Common myeloid progenitor, CD34-positive (primary cell): Measurements from ENCODE around the gene NEDD9.

Source experiments
- CTCF ChIA-PET: fragments of 350-600 bp; sonication (Branson Sonifier 250); formaldehyde crosslinking; loops from one replicate; lab custom pipeline; 2021; ENCODE audit warnings: antibody characterized with exemption; lab: Charles Lee
- POLR2A ChIA-PET: fragments of 350-600 bp; sonication (Branson Sonifier 250); formaldehyde crosslinking; loops from one replicate; lab custom pipeline; 2021; ENCODE audit warnings: antibody characterized with exemption; lab: Charles Lee
- DNase-seq, 3 donors: peaks; one replicate each; pipeline versions ENCODE4 v3.0.0 to v3.0.0-alpha.2; 2013
- H3K27ac ChIP-seq, 2 experiments: 1 replicate in 1 of 2; 2 replicates in 1 of 2; pipeline ENCODE4 v1.7.0; 2013; ENCODE audit warnings: inconsistent platforms in 2 of 2, low read length in 2 of 2, mild to moderate bottlenecking in 2 of 2, low read depth in 1 of 2, moderate library complexity in 1 of 2; ENCODE audit not compliant: severe bottlenecking in 2 of 2, insufficient read depth in 1 of 2, poor library complexity in 1 of 2
- H3K27me3 ChIP-seq, 5 experiments: replicated peaks in 2 of 5; 1 replicate in 3 of 5; 2 replicates in 2 of 5; pipeline versions ENCODE4 v1.6.1 to v1.7.0; 2013; ENCODE audit warnings: low read length in 4 of 5, mild to moderate bottlenecking in 2 of 5, moderate library complexity in 2 of 5, inconsistent platforms in 1 of 5; ENCODE audit not compliant: insufficient read depth in 5 of 5, control insufficient read depth in 4 of 5
- H3K36me3 ChIP-seq, 4 experiments: 1 replicate in 2 of 4; 2 replicates in 2 of 4; pipeline versions ENCODE4 v1.6.1 to v1.7.0; 2013; ENCODE audit warnings: low read length in 3 of 4, control low read depth in 1 of 4, mild to moderate bottlenecking in 1 of 4; ENCODE audit not compliant: control insufficient read depth in 4 of 4, insufficient read depth in 4 of 4
- H3K4me1 ChIP-seq, 4 experiments: 1 replicate in 3 of 4; 2 replicates in 1 of 4; pipeline versions ENCODE4 v1.6.1 to v1.7.1; 2013; ENCODE audit warnings: low read length in 3 of 4, mild to moderate bottlenecking in 3 of 4, control low read depth in 1 of 4, inconsistent platforms in 1 of 4, moderate library complexity in 1 of 4; ENCODE audit not compliant: control insufficient read depth in 4 of 4, insufficient read depth in 4 of 4; ENCODE audit errors: control extremely low read depth in 1 of 4
- H3K4me3 ChIP-seq, 7 experiments: 1 replicate in 4 of 7; 2 replicates in 3 of 7; pipeline versions ENCODE4 v1.5.1 to v1.7.0; 2013; ENCODE audit warnings: mild to moderate bottlenecking in 7 of 7, low read length in 6 of 7, moderate library complexity in 6 of 7, inconsistent platforms in 2 of 7, low read depth in 2 of 7, control low read depth in 1 of 7; ENCODE audit not compliant: insufficient read depth in 4 of 7, control insufficient read depth in 1 of 7; ENCODE audit errors: extremely low read depth in 1 of 7
- H3K9me3 ChIP-seq, 5 experiments: 1 replicate in 4 of 5; 2 replicates in 1 of 5; pipeline versions ENCODE4 v1.6.1 to v1.7.1; 2013; ENCODE audit warnings: low read length in 4 of 5, mild to moderate bottlenecking in 2 of 5, inconsistent platforms in 1 of 5, low read depth in 1 of 5, moderate library complexity in 1 of 5; ENCODE audit not compliant: control insufficient read depth in 4 of 5, insufficient read depth in 2 of 5; ENCODE audit errors: control extremely low read depth in 1 of 5
- WGBS: methylation state at CpG from one replicate; pipeline ENCODE4 v1.1.5; 2013; ENCODE audit not compliant: insufficient coverage; 5-methylcytosine and 5-hydroxymethylcytosine counted together

Gene NEDD9

GRCh38 chr6:11270030-11271027 lies 37.9 kb upstream of the NEDD9 start:
- Histone ChIP-seq H3K36me3 (no peaks in the 10 kb centered on the region), H3K9me3 (no peaks in the 10 kb centered on the region), H3K27ac (no peak overlapping the region), H3K4me3 (no peak overlapping the region), H3K4me1 (peaks cover 0 to 6% (median 0%) of the 10 kb centered on the region in 4 experiments), H3K27me3 (no peaks in the 10 kb centered on the region)
- ChIA-PET POLR2A (no interaction called here), CTCF (no interaction called here)
- no peak for DNase-seq
- WGBS, result 100% methylated on average over 6 of the region's 12 CpGs

GRCh38 chr6:11268978-11269377 lies 36.5 kb upstream of the NEDD9 start:
- Histone ChIP-seq H3K36me3 (no peaks in the 10 kb centered on the region), H3K27me3 (no peaks in the 10 kb centered on the region), H3K4me3 (no peak overlapping the region), H3K27ac (no peak overlapping the region), H3K9me3 (no peaks in the 10 kb centered on the region), H3K4me1 (no peaks in the 10 kb centered on the region)
- CTCF ChIA-PET, result interaction anchor here (0.8 kb wide), 1 partner anchor 11 kb away, joined by 3 read pairs; no protein-coding TSS in a partner anchor
- POLR2A ChIA-PET, result no interaction called here
- no CpG with 5 or more reads among the region's 4 CpGs for WGBS
- no peak for DNase-seq

GRCh38 chr6:11266926-11267325 lies 34.5 kb upstream of the NEDD9 start:
- 94% methylated on average over 3 of the region's 3 CpGs for WGBS
- H3K36me3 ChIP-seq, result no peaks in the 10 kb centered on the region
- CTCF ChIA-PET, result no interaction called here
- H3K9me3 ChIP-seq, result no peaks in the 10 kb centered on the region
- H3K27me3 ChIP-seq, result no peaks in the 10 kb centered on the region
- POLR2A ChIA-PET, result no interaction called here
- DNase-seq, result no peak
- H3K4me3 ChIP-seq, result no peak overlapping the region
- H3K4me1 ChIP-seq, result no peaks in the 10 kb centered on the region
- no peak overlapping the region for H3K27ac ChIP-seq

GRCh38 chr6:11265932-11266331 lies 33.5 kb upstream of the NEDD9 start:
- Histone ChIP-seq H3K4me3 (no peak overlapping the region), H3K27ac (no peak overlapping the region), H3K9me3 (no peaks in the 10 kb centered on the region), H3K4me1 (no peaks in the 10 kb centered on the region), H3K36me3 (no peaks in the 10 kb centered on the region), H3K27me3 (no peaks in the 10 kb centered on the region)
- no peak for DNase-seq
- POLR2A ChIA-PET, result no interaction called here
- WGBS, result no CpG with 5 or more reads among the region's 1 CpG
- CTCF ChIA-PET, result no interaction called here

- no peak overlapping the region for H3K27ac ChIP-seq
- no peaks in the 10 kb centered on the region for H3K36me3 ChIP-seq
- ChIA-PET POLR2A (no interaction called here), CTCF (interaction anchor here (0.7 kb wide), 1 partner anchor 743 kb away, joined by 3 read pairs; no protein-coding TSS in a partner anchor)
- H3K27me3 ChIP-seq, result no peaks in the 10 kb centered on the region
- WGBS, result 100% methylated on average over 6 of the region's 6 CpGs
- H3K9me3 ChIP-seq, result no peaks in the 10 kb centered on the region
- no peak for DNase-seq
- H3K4me3 ChIP-seq, result no peak overlapping the region
- peaks cover 0 to under 1% (median 0%) of the 10 kb centered on the region in 4 experiments for H3K4me1 ChIP-seq
These were observed 31.6 kb upstream of the NEDD9 start for GRCh38 chr6:11264100-11264499.

- Histone ChIP-seq H3K27ac (no peak overlapping the region), H3K36me3 (no peaks in the 10 kb centered on the region), H3K9me3 (no peaks in the 10 kb centered on the region), H3K27me3 (no peaks in the 10 kb centered on the region), H3K4me1 (peaks cover 4 to 9% (median 7%) of the 10 kb centered on the region in 4 experiments), H3K4me3 (no peak overlapping the region)
- ChIA-PET POLR2A (no interaction called here), CTCF (interaction anchor here (0.7 kb wide), 1 partner anchor 742 kb away, joined by 3 read pairs; no protein-coding TSS in a partner anchor)
- 80% methylated on average over 3 of the region's 5 CpGs for WGBS
- DNase-seq, result no peak
These were observed 30.9 kb upstream of the NEDD9 start for GRCh38 chr6:11263291-11263775.

GRCh38 chr6:11262242-11262641 lies 29.8 kb upstream of the NEDD9 start:
- Histone ChIP-seq H3K4me3 (no peak overlapping the region), H3K27ac (no peak overlapping the region), H3K27me3 (no peaks in the 10 kb centered on the region), H3K36me3 (no peaks in the 10 kb centered on the region), H3K4me1 (peaks cover 7 to 19% (median 13%) of the 10 kb centered on the region in 4 experiments), H3K9me3 (no peaks in the 10 kb centered on the region)
- DNase-seq, result no peak
- CTCF ChIA-PET, result interaction anchor here (0.7 kb wide), 1 partner anchor 31 kb away, joined by 3 read pairs; no protein-coding TSS in a partner anchor
- POLR2A ChIA-PET, result interaction anchor here (0.5 kb wide), 1 partner anchor 13 kb away, joined by 4 read pairs; no protein-coding TSS in a partner anchor
- no CpG with 5 or more reads among the region's 4 CpGs for WGBS
